Epithelial cell of esophagus (primary cell): Measurements from ENCODE around the gene SETBP1.

Experiments used
- DNase-seq: peaks from one replicate; pipeline ENCODE4 v3.0.0; 2010; ENCODE audit warnings: low read depth
- H3K4me3 ChIP-seq: 2 replicates; pipeline ENCODE4 v1.5.1; 2011; ENCODE audit warnings: mild to moderate bottlenecking, low read length, control low read depth
- CTCF ChIP-seq: IDR thresholded peaks from 2 replicates; pipeline ENCODE4 v1.5.1; 2011; ENCODE audit warnings: low read depth, mild to moderate bottlenecking, low read length, control low read depth, inconsistent platforms; ENCODE audit not compliant: insufficient read depth; ENCODE audit errors: missing control alignments

SETBP1 gene

GRCh38 chr18:44823782-44824181 lies 143.1 kb downstream of the SETBP1 start:
- H3K4me3 ChIP-seq, result no peak overlapping the region
- no peak for TF ChIP-seq CTCF
- peak; percentile 92 for DNase-seq

GRCh38 chr18:44824884-44825283 lies 144.2 kb downstream of the SETBP1 start:
- TF ChIP-seq CTCF, result no peak
- DNase-seq, result no peak
- no peak overlapping the region for H3K4me3 ChIP-seq

- DNase-seq, result peak; percentile 85
- no peak for TF ChIP-seq CTCF
- H3K4me3 ChIP-seq, result no peak overlapping the region
Observed at GRCh38 chr18:44826418-44827259, 146.0 kb downstream of the SETBP1 start.

GRCh38 chr18:44828080-44828479 lies 147.4 kb downstream of the SETBP1 start:
- no peak for TF ChIP-seq CTCF
- peak; percentile 65 for DNase-seq
- no peak overlapping the region for H3K4me3 ChIP-seq

GRCh38 chr18:44830581-44830980 lies 149.9 kb downstream of the SETBP1 start:
- no peak for DNase-seq
- no peak overlapping the region for H3K4me3 ChIP-seq
- TF ChIP-seq CTCF, result no peak

GRCh38 chr18:44833786-44834185 lies 153.1 kb downstream of the SETBP1 start:
- no peak overlapping the region for H3K4me3 ChIP-seq
- no peak for TF ChIP-seq CTCF
- no peak for DNase-seq
